HG03139 (cell line): ENCODE measurements around the gene FARSB.

ENCODE experiments used
- ATAC-seq: cut with Tn5 transposase; IDR thresholded peaks from one replicate; pipeline ENCODE4 v1.9.1; 2021; ENCODE audit not compliant: unreplicated experiment

FARSB gene

DNA sequence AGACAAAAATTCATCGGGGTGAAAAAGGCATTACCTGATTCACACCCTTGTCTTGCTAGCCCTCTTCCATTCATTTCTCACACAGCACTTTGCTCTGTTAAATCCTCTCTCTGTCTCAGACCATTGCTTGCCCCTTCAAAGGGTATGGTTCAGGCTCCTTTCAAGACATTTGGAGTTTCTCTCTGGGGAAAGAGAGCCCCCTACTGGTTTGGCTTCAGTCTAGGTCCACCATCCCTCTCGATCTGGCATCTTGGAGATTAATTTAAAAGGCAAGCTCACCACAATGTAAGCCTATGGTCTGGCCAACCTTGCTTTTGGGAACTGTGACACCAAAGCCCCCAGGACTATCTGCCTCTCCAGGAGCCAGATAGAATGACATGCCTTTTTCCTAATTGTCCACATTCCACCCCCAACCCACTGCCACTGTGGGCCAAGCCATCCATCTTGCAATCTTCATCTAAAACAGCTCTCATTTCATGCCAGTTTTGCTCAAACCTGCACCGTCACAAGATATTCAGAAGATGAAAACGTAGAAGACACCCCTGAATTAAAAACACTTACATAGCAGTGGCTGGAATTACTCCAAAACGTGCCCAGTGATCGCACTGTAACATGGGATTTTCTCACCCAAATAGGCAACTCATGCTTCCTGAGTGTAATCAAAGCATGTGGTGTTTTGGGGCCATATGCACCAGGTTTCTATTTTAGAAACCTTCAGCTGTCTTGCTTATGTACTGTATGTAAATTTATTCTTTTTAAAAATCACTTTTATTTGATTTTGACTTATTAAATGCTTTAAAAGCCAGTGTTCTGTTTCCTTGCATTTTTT is 93.9 kb downstream of the FARSB start:
- peak; percentile 65 for ATAC-seq

DNA sequence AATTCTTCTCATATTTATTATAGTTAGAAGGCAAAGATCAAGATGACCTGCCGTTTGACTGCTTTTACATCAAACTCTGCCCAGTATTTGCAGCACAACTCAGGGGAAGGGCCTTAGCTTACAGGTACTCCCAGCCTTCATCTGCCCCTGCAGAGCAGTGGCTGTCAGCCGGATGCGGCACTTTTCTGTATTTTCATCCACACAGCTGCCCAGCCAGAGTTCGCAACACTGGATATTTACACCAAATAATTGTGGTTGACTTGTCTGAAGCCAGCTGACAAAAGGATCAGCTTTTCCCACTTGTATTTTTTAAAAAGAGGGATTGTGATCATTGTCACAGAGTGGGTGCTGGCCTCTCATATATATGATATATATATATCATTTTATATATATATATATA is 94.7 kb downstream of the FARSB start:
- no peak for ATAC-seq

DNA sequence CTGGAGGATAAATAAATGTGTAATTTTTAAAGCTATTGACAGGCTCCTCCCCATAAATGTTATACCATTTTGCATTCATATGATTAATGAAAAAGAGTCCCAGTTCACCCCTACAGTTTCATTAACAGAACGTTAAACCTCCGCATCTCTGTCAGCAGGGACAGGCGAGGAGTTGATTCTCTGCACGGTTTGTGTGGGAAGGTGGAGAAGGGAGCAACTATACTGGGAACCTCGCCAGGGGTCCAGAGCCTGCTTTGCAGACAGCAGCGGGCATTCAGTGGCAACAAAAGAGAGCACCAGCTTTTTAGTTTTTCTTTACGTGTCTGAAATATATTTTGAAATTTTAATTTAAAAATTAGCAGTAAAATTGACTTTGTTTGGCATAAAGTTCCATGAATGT is 101.4 kb downstream of the FARSB start:
- ATAC-seq = no peak

DNA sequence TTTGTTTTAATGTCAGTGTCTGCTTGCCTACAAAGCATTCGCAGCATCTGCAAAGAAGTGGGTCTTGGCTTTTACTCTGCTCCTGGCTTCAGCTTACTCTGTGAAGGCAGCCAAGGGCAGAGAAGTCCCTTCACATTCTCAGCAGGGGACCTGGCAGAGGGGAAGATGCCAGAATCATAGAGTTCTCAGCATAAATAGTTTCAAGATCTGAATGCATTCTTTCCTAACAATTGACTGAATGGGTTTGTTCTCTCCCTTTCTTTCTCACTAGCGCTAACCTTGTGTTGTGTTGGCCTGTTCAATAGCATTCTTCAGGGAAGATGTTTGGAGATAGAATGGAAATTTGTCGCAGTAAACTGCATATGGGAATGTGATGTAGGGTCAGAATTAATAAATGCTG is 106.9 kb downstream of the FARSB start:
- no peak for ATAC-seq

DNA sequence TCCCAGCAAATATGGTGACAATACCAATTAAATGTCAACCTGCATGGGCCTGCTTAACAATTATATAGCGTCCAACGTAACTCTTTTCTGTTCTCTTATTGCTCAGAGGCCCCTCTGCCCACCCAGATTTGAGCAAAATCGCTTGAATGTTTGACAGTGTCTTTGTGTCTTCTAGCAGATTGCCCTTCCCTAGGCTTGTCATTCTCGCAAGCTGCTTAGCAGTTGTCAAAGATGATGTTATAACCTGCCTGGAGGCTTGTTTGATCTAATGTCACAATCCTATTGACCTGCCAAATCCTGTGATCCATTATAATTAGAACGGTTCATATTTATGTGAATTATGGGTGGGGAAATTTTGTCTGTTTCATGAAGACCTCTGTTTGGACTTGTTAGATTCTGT is 108.8 kb downstream of the FARSB start:
- no peak for ATAC-seq

DNA sequence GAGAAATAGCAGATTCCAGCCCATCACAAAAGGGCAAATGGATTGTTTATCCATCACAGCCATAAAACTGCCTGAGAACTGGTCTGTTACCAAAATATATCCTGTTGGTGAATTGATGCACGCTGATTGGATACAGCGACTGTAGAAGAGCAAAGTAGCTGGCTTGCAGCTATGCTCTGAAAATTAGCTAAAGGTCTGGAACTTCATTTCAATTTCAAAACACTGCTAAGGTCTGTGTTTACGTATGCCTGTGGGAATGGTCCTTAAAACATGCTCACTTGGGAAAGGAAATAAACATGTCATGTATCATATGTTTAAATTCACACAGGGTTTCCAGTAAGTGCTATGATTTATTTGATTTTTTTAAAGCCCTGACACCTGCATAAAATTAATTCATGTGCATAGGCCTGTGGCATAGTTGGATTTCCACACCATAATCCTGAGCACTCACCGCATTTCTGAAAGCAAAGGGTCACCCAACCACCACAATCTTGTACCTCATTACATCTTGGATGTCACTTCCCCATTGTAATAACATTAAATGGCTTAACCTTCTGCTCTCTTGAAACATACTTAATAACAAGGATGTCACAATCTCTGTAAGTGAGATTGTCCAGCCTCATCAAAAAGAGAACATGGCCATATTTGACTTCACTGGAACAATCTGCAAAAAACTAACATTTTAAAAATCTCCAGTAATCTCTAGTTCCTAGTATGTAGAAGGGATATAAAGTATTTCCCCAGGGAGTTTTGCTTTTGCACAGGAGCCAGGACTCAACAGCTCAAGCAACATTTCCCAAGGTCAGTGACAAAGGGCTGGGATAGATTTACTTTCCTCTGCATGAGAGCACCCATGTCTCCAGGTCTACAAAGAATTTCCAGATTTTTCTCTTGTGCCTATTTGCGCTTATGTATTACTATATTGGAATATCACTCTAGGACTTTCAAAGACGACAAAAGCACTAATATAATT is 109.8 kb downstream of the FARSB start:
- no peak for ATAC-seq

DNA sequence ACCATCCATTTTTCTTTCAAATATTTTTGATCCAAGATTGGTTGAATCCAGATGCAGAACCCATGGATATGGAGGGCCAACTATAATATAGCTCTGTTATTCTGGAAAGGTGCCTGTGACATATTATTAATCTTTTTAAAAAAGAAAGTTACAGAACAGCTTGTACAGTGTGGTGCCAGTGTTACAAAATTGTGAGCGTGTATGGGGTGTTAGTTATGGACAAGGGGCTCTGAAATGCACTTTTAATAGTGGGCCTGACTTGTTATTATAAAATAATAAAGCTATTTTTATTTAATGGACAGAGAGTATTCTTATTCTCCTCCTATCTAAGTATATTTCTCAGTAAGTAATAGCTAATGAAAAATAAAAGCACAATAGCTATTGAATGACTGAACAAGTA is 111.2 kb downstream of the FARSB start:
- no peak for ATAC-seq

DNA sequence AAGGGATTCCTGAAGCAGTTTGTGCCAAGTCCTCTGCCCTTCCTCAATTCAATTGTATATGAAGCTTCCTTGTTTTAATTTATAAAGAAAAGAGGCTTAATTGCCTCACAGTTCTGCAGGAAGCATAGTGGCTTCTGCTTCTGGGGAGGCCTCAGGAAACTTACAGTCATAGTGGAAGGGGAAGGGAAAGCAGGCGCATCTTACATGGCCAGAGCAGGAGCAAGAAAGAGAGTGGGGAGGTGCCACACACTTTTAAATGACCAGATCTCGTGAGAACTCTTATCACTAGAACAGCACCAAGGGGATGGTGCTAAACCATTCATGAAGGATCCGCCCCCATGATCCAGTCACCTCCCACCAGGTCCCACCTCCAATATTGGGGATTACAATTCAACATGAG is 117.4 kb downstream of the FARSB start:
- ATAC-seq = no peak

DNA sequence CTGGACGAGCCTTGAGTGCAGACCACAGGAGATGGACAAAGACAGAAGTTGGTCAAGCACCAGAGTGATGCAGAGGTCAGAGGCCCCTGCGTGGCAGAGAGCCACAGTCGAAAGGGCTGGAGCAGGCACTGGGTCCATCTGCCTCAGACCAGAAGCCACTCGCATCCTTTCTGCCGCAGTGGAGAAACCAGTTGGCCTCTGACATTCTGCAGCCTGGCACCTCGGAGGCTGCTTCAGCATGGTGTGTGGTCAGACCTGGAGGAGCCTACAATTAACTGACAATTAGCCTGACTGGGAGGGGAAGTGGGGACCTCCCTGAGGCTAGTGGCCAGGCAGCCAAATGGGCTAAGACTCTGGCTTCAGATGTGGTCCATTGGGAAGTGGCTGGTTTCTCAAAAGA is 120.4 kb downstream of the FARSB start:
- ATAC-seq = no peak

DNA sequence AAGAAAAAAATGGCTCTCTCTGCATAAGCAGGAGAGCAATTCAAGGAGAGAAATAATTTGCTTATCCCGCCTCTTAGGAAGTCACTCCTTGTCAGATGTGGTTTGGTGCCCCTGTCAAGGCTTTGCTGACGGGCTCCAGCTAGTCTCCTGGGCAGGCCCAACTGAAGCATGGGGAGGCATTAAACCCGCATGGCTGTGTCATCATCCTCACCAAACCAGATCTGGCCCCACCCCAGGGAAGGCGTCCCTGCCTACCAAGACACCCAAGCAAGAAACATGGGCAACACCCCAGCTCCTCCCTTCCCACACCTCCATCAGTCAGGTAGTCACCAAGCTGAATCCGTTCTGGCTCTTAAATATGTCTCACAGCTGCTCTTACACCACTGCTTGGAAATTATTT is 123.6 kb downstream of the FARSB start:
- ATAC-seq = no peak

DNA sequence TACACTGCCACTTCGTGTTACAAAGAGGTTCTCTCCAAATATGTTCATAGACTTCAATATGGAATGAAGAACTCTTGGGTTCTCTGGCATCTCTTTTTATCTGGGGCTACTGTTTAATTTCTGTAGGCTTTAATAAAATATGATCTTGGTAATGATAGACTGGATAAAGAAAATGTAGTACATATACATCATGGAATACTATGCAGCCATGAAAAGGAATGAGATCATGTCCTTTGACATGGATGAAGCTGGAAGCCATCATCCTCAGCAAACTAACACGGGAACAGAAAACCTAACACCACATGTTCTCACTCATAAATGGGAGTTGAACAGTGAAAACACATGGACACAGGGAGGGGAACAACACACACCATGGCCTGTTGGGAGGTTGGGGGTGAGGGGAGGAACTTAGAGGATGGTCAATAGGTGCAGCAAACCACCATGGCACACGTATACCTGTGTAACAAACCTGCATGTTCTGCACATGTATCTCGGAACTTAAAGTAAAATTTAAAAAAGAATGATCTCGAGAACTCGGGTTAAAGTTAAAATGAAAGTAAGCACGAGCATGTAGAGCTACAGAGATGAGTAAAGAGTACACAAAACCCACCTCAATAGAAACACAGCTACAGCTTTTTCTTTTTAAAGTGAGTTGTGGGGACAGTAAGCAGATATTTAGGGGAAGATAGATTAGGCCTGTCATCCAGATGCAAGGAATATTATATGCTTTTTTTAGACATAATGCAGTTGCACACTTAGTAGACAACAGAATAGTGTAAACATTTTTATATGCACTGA is 129.2 kb downstream of the FARSB start:
- no peak for ATAC-seq

DNA sequence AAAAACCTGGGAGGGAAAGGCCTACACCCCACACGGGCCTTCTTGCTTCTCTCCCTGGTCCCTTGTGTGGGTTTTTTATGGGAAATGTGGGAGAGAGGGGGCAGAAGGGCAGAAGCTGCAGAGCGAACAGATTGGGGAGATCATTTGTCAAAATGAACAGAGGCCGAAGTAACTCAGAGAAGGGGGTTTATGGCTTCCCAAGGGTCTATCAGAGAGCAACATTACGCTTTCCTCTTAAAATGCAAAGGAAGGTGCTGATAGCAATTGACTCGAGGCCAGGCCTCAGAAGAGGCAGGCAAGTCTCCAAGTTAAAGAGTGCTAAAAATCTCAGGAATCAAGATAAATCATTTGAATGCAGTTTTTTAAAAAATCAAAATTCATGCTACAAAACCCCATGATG is 130.1 kb downstream of the FARSB start:
- no peak for ATAC-seq

DNA sequence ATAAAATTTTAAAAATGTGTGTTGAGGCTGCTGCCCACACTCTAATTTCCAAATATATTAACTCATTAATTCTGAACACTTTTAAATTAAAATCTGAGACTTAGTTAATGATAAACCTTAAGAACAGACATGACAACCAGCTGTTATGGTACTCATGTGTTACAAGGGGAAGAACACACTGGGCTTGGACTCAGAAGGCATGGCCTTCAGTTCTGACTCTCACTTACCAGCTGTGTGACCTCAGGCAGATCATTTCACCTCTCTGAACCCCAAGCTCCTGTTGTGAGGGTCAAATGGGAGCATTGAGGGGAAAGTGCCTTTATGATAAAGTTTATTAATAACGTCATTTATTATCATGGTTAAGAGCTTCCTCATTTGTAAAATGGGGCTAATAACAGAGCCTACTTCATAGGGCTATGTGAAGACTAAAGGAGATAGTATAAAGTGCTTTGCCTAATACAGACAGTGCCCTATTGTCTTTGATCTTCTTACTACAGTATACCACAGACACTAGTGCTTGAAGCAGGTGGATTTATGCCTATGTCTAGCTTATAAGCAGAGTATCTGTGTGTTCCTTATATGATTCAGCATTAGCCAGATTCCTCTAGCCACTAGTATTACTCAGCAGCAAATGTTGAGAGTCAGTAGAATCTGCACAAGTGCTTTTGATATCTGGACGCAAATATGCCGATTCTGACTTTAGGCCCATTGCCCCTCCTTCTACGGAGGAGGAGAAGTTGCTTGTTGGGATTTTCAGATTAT is 131.9 kb downstream of the FARSB start:
- ATAC-seq = peak; percentile 67

DNA sequence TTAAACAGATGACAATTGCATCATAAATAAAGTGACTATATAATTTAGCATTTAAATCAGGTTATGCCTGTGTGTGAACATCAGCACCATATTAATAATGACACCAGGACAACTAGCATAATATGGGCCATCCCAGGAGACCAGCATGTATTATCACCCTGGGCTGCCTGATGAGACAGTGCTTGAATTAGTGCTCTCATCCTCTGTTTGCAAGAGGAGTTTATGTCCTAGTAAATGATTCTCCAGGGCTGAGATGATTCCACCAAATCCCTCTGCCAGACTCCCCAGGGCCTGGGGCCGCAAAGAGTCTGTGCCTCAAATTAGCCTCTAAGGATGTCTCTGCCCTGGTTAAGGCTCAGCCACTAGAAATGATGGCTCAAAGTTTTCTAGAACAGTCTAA is 133.8 kb downstream of the FARSB start:
- no peak for ATAC-seq

DNA sequence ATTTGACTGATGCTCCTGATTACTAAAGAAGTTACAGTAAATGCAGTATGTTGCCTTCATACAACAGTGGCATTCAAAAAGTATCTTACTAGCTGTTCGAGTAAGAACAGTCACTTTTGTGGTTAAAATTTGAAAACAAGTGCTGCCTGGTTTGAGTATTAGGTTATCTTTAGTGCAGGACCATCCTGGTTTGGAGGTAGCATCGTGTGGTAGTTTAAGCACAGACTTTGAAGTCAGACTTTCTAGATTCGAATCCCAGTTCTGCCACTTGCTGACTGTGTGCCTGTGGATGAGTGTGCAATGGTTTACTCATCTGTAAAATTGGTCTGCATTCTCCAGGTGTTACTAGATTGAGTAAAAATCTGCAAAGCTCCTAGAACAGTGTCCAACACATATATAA is 134.8 kb downstream of the FARSB start:
- ATAC-seq = peak; percentile 45
